Jurkat, Clone E6-1 (cell line): ENCODE data around the gene DCST1.

ENCODE experiments used
- DNase-seq: peaks from one replicate; pipeline ENCODE4 v3.0.0-alpha.2; 2011; ENCODE audit warnings: low read depth, low spot score
- H3K4me3 ChIP-seq: 2 replicates; pipeline ENCODE4 v1.5.1; 2011; ENCODE audit warnings: mild to moderate bottlenecking, low read length, control low read depth, moderate library complexity

Gene DCST1

DNA sequence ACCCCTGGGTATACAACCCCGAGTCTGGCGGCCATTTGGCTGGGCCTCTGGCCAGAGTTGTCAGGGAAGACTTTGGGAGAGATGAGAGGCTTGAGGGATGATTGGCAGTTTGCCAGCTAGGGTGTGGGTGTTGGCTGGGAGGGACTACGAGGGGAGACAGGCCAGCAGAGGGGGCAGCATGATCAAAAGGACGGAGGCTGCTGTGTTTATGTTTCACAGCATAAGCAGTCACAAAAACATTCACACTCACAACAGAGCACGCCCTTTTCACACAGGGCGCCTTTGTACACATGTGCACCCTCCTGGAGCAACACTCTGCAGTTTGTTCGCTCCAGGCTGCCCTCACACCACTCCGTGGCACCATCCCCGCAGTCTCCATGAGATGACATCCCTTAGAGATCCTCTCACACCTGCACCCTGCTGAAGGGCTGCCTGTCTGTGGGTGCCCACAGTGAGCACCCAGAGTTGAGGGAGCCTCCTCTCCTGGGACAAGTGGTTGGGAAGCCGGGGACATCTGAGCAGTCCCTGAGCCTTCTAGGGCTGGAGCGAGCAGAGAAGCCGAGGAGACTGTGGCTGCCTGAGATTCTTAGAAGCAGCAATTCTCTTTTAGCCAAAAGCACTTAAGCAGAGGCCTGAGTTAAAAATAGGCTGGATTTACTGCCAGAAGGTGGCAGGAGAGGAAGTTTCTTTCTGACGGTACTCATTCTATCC lies 60.4 kb downstream of the DCST1 start:
- H3K4me3 ChIP-seq: no peak overlapping the region
- no peak for DNase-seq

DNA sequence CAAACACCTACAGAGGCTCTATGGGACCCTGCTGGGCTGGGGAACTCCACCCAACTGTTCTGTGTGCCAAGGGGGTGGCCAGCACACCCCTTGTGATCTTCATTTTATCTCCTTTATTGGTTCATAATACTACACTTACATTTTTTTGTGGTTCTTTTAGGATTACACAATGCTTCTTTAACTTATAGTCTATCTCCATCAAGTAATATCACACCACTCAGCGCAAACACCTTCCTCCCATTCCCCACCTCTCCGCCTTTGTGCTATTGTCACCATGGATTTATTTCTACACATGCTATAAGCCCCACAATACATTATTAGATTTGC lies 61.0 kb downstream of the DCST1 start:
- H3K4me3 ChIP-seq: no peak overlapping the region
- no peak for DNase-seq

DNA sequence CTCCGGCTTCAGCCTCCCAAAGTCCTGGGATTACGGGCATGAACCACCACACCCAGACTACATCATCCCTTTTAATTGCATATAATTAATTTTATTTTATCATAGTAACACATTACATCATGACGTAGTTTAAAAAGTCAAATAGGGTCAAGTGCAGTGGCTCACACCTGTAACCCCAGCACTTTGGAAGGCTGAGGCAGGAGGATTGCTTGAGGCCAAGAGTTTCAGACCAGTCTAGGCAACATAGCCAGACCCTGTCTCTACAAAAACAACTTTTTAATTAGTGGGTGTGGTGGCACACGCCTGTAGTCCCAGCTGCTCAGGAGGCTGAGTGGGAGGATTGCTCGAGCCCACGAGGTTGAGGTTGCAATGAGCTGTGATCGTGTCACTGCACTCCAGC lies 65.7 kb downstream of the DCST1 start:
- no peak for DNase-seq
- no peak overlapping the region for H3K4me3 ChIP-seq
